WTC11 (cell line): Measurements from ENCODE around the gene CREBBP. TPM values are rescaled to one million over a fixed set of nuclear protein-coding genes. Genes with fewer than 3 reads are reported as not detected.

Experiments
- ATAC-seq: fragments of 200-7000 bp; cut with Tn5 transposase; 2 replicates; pipeline ENCODE4 v1.10.0; 2021; ENCODE audit warnings: mild to moderate bottlenecking, moderate library complexity
- CTCF ChIA-PET: fragments of 300-600 bp; sonication (Branson Sonifier 250); formaldehyde crosslinking; loops from one replicate; lab custom pipeline; 2021; ENCODE audit warnings: antibody characterized with exemption; lab: Charles Lee
- POLR2A ChIA-PET: fragments of 350-600 bp; sonication (Branson Sonifier 250); formaldehyde crosslinking; loops from one replicate; lab custom pipeline; 2021; ENCODE audit warnings: antibody characterized with exemption; lab: Charles Lee
- DNase-seq: peaks from one replicate; pipeline ENCODE4 v3.0.0; 2021; ENCODE audit warnings: low spot score
- H3K27ac Mint-ChIP-seq: 2 replicates; pipeline ENCODE4 v1.8.0; 2021; ENCODE audit warnings: mixed read lengths
- H3K27me3 Mint-ChIP-seq: 2 replicates; pipeline ENCODE4 v1.8.0; 2021; ENCODE audit warnings: low read depth, mild to moderate bottlenecking, moderate library complexity, mixed read lengths
- H3K36me3 Mint-ChIP-seq: 2 replicates; pipeline ENCODE4 v1.8.0; 2021; ENCODE audit warnings: mixed read lengths
- H3K4me1 Mint-ChIP-seq: 2 replicates; pipeline ENCODE4 v1.8.0; 2022; ENCODE audit warnings: mixed read lengths
- H3K4me3 Mint-ChIP-seq: 2 replicates; pipeline ENCODE4 v1.8.0; 2021; ENCODE audit warnings: mild to moderate bottlenecking, moderate library complexity, mixed read lengths
- H3K9me3 Mint-ChIP-seq: 2 replicates; pipeline ENCODE4 v1.8.0; 2021; ENCODE audit warnings: mixed read lengths
- ATF3 ChIP-seq: sonication (generic); formaldehyde crosslinking; conservative IDR thresholded peaks from 2 replicates; pipeline ENCODE4 v1.8.1; 2022; ENCODE audit warnings: mild to moderate bottlenecking, missing genetic modification reagents
- CREB1 ChIP-seq: sonication (generic); formaldehyde crosslinking; IDR thresholded peaks from 2 replicates; pipeline ENCODE4 v1.8.0; 2023; ENCODE audit warnings: mild to moderate bottlenecking, missing genetic modification reagents
- E2F4 ChIP-seq: sonication (generic); formaldehyde crosslinking; IDR thresholded peaks from 2 replicates; pipeline ENCODE4 v1.8.1; 2022; ENCODE audit warnings: low read depth, mild to moderate bottlenecking, moderate library complexity, missing genetic modification reagents, borderline replicate concordance
- GABPB1 ChIP-seq: sonication (generic); formaldehyde crosslinking; IDR thresholded peaks from 2 replicates; pipeline ENCODE4 v1.8.1; 2023; ENCODE audit warnings: mild to moderate bottlenecking, missing genetic modification reagents
- JUN ChIP-seq: sonication (generic); formaldehyde crosslinking; IDR thresholded peaks from 2 replicates; pipeline ENCODE4 v1.8.0; 2023; ENCODE audit warnings: mild to moderate bottlenecking, missing genetic modification reagents
- RORB ChIP-seq: fragments of 250-450 bp; sonication (Bioruptor Pico); IDR thresholded peaks from 2 replicates; pipeline ENCODE4 v1.9.0; 2021; ENCODE audit warnings: mild to moderate bottlenecking
- SMAD3 ChIP-seq: sonication (generic); formaldehyde crosslinking; IDR thresholded peaks from 2 replicates; pipeline ENCODE4 v1.8.0; 2022; ENCODE audit warnings: missing genetic modification reagents, mild to moderate bottlenecking, borderline replicate concordance
- TEAD1 ChIP-seq: sonication (generic); formaldehyde crosslinking; IDR thresholded peaks from 2 replicates; pipeline ENCODE4 v1.8.0; 2022; ENCODE audit warnings: mild to moderate bottlenecking, missing genetic modification reagents
- USF2 ChIP-seq: sonication (generic); formaldehyde crosslinking; IDR thresholded peaks from 2 replicates; pipeline ENCODE4 v1.8.1; 2023; ENCODE audit warnings: mild to moderate bottlenecking, missing genetic modification reagents, moderate library complexity
- ZNF317 ChIP-seq: sonication (generic); formaldehyde crosslinking; IDR thresholded peaks from 2 replicates; pipeline ENCODE4 v1.8.1; 2023; ENCODE audit warnings: low read depth, mild to moderate bottlenecking, moderate library complexity, missing genetic modification reagents, borderline replicate concordance
- total RNA-seq: library from RNA; stranded (reverse); gene quantifications from 3 replicates; pipeline ENCODE4 v1.2.3, GENCODE V29; 2021
- TF ChIP-seq, protein P1 (sequence below): sonication (generic); formaldehyde crosslinking; IDR thresholded peaks from 2 replicates; pipeline ENCODE4 v1.8.1; 2023; ENCODE audit warnings: mild to moderate bottlenecking, moderate library complexity, missing genetic modification reagents
- TF ChIP-seq, protein P2 (sequence below): sonication (generic); formaldehyde crosslinking; IDR thresholded peaks from 2 replicates; pipeline ENCODE4 v1.8.0; 2023; ENCODE audit warnings: mild to moderate bottlenecking, missing genetic modification reagents
- TF ChIP-seq, protein P3 (sequence below): sonication (generic); formaldehyde crosslinking; IDR thresholded peaks from 2 replicates; pipeline ENCODE4 v1.8.0; 2022; ENCODE audit warnings: mild to moderate bottlenecking, missing genetic modification reagents
- TF ChIP-seq, protein P4 (sequence below): sonication (generic); formaldehyde crosslinking; IDR thresholded peaks from 2 replicates; pipeline ENCODE4 v1.8.1; 2023; ENCODE audit warnings: mild to moderate bottlenecking, missing genetic modification reagents, borderline replicate concordance

The CREBBP gene
- total RNA-seq, 1 experiment from 2014 or later = 49.6 TPM

GRCh38 chr16:3729161-3730112 lies 151.1 kb downstream of the CREBBP start:
- DNase-seq (no peak), ATAC-seq (no peak)
- peaks cover 61% of the 10 kb centered on the region for H3K36me3 Mint-ChIP-seq
- no peaks in the 10 kb centered on the region for H3K4me1 Mint-ChIP-seq
- ChIA-PET CTCF (interaction anchor here (1.0 kb wide), 1 partner anchor 75 kb away, joined by 3 read pairs; no protein-coding TSS in a partner anchor), POLR2A (no interaction called here)
- H3K27ac Mint-ChIP-seq = no peak overlapping the region
- H3K27me3 Mint-ChIP-seq = no peaks in the 10 kb centered on the region
- peaks cover 5% of the 10 kb centered on the region for H3K9me3 Mint-ChIP-seq
- TF ChIP-seq RORB (CRISPR knock-in tag) (no peak), TEAD1 (CRISPR knock-in tag) (no peak), GABPB1 (CRISPR knock-in tag) (no peak), ATF3 (no peak), E2F4 (CRISPR knock-in tag) (no peak), JUN (CRISPR knock-in tag) (no peak)
- TF ChIP-seq, protein P1, sequence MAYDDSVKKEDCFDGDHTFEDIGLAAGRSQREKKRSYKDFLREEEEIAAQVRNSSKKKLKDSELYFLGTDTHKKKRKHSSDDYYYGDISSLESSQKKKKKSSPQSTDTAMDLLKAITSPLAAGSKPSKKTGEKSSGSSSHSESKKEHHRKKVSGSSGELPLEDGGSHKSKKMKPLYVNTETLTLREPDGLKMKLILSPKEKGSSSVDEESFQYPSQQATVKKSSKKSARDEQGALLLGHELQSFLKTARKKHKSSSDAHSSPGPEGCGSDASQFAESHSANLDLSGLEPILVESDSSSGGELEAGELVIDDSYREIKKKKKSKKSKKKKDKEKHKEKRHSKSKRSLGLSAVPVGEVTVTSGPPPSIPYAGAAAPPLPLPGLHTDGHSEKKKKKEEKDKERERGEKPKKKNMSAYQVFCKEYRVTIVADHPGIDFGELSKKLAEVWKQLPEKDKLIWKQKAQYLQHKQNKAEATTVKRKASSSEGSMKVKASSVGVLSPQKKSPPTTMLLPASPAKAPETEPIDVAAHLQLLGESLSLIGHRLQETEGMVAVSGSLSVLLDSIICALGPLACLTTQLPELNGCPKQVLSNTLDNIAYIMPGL (CRISPR knock-in tag) = no peak
- TF ChIP-seq, protein P2, sequence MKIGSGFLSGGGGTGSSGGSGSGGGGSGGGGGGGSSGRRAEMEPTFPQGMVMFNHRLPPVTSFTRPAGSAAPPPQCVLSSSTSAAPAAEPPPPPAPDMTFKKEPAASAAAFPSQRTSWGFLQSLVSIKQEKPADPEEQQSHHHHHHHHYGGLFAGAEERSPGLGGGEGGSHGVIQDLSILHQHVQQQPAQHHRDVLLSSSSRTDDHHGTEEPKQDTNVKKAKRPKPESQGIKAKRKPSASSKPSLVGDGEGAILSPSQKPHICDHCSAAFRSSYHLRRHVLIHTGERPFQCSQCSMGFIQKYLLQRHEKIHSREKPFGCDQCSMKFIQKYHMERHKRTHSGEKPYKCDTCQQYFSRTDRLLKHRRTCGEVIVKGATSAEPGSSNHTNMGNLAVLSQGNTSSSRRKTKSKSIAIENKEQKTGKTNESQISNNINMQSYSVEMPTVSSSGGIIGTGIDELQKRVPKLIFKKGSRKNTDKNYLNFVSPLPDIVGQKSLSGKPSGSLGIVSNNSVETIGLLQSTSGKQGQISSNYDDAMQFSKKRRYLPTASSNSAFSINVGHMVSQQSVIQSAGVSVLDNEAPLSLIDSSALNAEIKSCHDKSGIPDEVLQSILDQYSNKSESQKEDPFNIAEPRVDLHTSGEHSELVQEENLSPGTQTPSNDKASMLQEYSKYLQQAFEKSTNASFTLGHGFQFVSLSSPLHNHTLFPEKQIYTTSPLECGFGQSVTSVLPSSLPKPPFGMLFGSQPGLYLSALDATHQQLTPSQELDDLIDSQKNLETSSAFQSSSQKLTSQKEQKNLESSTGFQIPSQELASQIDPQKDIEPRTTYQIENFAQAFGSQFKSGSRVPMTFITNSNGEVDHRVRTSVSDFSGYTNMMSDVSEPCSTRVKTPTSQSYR = no peak
- no peak overlapping the region for H3K4me3 Mint-ChIP-seq

DNA sequence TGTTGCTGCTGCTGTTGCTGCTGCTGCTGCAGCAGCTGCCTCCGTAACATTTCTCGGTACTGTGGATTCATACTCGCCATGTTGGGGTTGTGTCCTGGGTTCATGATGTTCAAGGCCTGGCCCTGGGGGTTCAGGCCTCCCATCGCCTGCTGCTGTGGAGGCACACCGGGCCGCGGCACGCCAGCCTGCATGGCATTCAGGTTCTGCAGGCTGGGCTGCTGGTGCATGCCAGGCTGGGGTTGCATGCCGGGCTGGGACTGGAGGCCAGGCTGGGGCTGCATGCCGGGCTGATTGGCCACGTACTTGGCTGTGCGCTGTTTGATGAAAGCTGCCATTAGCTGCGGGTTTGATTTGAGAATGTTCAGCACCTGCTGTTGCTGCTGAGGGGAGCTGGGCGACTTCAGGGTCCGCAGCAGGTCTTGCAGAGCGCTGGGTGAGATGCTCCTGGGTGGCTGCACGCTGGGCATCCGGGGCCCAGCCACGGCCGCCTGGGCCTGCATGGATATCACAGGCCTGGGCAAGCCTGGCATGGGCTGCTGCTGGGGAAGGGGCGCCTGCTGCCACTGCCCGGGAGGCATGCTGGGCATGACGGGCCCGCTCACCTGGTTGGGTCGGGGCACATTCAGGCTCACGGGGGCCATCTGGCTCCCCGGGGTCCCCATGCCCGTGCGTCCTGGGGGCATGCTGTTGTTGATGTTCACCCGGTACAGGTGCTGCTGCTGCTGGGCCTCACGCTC lies 151.9 kb downstream of the CREBBP start:
- H3K36me3 Mint-ChIP-seq = peaks cover 55% of the 10 kb centered on the region
- no peaks in the 10 kb centered on the region for H3K4me1 Mint-ChIP-seq
- no peak for ATAC-seq
- TF ChIP-seq CREB1 (CRISPR knock-in tag) = no peak
- TF ChIP-seq, protein P3, sequence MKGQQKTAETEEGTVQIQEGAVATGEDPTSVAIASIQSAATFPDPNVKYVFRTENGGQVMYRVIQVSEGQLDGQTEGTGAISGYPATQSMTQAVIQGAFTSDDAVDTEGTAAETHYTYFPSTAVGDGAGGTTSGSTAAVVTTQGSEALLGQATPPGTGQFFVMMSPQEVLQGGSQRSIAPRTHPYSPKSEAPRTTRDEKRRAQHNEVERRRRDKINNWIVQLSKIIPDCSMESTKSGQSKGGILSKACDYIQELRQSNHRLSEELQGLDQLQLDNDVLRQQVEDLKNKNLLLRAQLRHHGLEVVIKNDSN (CRISPR knock-in tag) = no peak
- TF ChIP-seq, protein P4, sequence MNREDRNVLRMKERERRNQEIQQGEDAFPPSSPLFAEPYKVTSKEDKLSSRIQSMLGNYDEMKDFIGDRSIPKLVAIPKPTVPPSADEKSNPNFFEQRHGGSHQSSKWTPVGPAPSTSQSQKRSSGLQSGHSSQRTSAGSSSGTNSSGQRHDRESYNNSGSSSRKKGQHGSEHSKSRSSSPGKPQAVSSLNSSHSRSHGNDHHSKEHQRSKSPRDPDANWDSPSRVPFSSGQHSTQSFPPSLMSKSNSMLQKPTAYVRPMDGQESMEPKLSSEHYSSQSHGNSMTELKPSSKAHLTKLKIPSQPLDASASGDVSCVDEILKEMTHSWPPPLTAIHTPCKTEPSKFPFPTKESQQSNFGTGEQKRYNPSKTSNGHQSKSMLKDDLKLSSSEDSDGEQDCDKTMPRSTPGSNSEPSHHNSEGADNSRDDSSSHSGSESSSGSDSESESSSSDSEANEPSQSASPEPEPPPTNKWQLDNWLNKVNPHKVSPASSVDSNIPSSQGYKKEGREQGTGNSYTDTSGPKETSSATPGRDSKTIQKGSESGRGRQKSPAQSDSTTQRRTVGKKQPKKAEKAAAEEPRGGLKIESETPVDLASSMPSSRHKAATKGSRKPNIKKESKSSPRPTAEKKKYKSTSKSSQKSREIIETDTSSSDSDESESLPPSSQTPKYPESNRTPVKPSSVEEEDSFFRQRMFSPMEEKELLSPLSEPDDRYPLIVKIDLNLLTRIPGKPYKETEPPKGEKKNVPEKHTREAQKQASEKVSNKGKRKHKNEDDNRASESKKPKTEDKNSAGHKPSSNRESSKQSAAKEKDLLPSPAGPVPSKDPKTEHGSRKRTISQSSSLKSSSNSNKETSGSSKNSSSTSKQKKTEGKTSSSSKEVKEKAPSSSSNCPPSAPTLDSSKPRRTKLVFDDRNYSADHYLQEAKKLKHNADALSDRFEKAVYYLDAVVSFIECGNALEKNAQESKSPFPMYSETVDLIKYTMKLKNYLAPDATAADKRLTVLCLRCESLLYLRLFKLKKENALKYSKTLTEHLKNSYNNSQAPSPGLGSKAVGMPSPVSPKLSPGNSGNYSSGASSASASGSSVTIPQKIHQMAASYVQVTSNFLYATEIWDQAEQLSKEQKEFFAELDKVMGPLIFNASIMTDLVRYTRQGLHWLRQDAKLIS (CRISPR knock-in tag) = no peak
- TF ChIP-seq ZNF317 (CRISPR knock-in tag) = no peak
- TF ChIP-seq USF2 (CRISPR knock-in tag) = no peak
- no peak for TF ChIP-seq SMAD3 (CRISPR knock-in tag)
- ChIA-PET POLR2A (no interaction called here), CTCF (no interaction called here)
- H3K9me3 Mint-ChIP-seq = no peaks in the 10 kb centered on the region
- no peak overlapping the region for H3K4me3 Mint-ChIP-seq
- no peaks in the 10 kb centered on the region for H3K27me3 Mint-ChIP-seq
- no peak overlapping the region for H3K27ac Mint-ChIP-seq
- DNase-seq = no peak
